ENCODE data around the gene FGF18. TPM values are rescaled to one million over a fixed set of nuclear protein-coding genes. Genes with fewer than 3 reads are reported as not detected.
"Not testable (repeated sequence)": the region's sequence is repeated elsewhere in the genome, so short reads cannot be mapped to it uniquely, and the experiment has no call there.

FGF18 gene
- total and polyA plus RNA-seq, 5 donors, result 1.2 to 4.3 (median 1.6) TPM

DNA sequence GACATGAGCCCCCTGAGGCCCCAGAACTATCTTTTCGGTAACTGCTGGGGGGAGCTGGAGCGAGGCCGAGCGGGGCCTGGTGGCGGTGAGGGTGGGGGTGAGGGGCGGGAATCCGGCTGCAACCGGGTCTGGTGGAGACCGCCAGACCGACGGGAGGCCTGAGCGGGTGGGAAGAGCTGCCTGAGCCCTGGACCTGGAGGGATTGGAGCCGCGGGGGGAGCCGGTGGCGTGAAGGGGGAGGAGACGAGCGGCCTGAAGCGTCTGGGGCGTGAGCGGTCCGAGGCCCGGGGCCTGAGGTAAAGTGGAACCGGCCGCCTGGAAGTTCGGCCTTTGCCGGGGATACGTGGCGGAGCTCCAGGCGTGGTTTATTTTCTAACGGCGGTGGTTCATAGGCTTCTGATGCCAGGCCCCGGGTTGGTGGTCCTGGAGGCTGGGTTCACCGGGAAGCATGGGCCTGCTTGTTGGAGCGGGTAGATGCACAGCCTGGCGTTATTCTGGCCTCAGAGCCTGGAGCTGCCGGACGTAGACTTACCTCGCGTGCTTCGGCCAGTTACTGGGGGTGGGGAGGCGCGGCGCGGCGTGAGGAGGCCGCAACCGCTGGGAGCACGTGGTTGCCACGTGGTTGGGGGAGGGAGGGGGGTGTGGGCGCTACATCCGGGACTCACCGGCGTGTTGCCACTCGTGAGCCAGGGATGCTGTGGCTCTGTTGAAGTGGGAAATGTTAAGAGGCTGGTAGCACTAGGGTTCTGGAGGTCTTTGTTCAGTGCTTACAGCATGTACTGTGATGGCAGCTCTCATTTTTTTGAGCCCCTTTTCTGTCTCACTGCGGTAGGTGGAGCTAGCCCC lies 31.3 kb upstream of the FGF18 start:
- intact Hi-C loops (cut with DNase I), result no loop called here
- DNase-seq, result peak; percentile 79 to 91 (median 90)
- peak overlapping the region; percentile 89 for H3K4me3 ChIP-seq (ENCODE audit: low read length)
- H3K4me1 ChIP-seq (ENCODE audit: control insufficient read depth, insufficient read depth, low read length), result peaks cover 4% of the 10 kb centered on the region
- no peaks in the 10 kb centered on the region for H3K27me3 ChIP-seq (ENCODE audit: control insufficient read depth, insufficient read depth)
- peak; percentile 59 to 73 for ATAC-seq
- under 1% methylated on average over 56 of the region's 56 CpGs for WGBS
- H3K9me3 ChIP-seq (ENCODE audit: control insufficient read depth, low read length), result no peaks in the 10 kb centered on the region
- H3K27ac ChIP-seq (ENCODE audit: low read length), result peak overlapping the region; percentile 77

- Histone ChIP-seq H3K9me3 (ENCODE audit: control insufficient read depth, low read length) (no peaks in the 10 kb centered on the region), H3K27ac (ENCODE audit: low read length) (no peak overlapping the region), H3K4me3 (ENCODE audit: low read length) (peak overlapping the region; percentile 89), H3K4me1 (ENCODE audit: control insufficient read depth, insufficient read depth, low read length) (peaks cover 4% of the 10 kb centered on the region), H3K27me3 (ENCODE audit: control insufficient read depth, insufficient read depth) (no peaks in the 10 kb centered on the region)
- intact Hi-C loops (cut with DNase I), result no loop called here
- DNase-seq, result no peak
- 3% methylated on average over 14 of the region's 14 CpGs for WGBS
- ATAC-seq, result no peak
These were observed 30.7 kb upstream of the FGF18 start for GRCh38 chr5:171388816-171389168.

DNA sequence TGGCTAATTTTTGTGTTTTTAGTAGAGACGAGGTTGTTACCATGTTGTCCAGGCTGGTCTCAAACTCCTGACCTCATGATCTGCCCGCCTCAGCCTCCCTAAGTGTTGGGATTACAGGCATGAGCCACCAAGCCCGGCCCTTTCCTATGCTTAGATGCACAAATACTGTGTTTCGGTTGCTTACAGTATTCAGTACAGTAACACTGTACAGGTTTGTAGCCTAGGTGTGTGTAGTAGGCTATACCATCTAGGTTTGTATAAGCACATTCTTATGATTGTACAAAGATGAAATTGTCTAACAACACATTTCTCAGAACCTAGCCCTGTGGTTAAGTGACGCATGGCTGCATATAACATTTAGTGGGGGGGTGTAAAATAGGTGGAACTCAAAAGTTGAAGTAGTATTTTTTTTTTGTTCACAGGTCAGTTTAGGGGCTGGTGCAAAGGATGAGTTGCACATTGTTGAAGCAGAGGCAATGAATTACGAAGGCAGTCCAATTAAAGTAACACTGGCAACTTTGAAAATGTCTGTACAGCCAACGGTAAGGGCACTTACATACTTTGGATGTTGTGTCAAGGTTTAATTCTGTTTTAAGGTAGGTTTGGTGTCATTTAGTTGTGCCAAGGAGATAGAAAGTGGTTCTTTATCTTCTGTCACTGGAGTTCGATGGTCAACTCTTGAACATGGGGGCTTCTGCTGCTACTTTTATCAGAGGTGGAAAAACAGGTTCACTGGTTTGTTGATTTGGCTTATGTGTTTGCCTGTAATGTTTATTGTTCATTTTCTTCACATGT lies 28.4 kb upstream of the FGF18 start:
- intact Hi-C loops (cut with DNase I), result no loop called here
- 66% methylated on average over 8 of the region's 8 CpGs for WGBS
- Histone ChIP-seq H3K9me3 (ENCODE audit: control insufficient read depth, low read length) (no peaks in the 10 kb centered on the region), H3K4me1 (ENCODE audit: control insufficient read depth, insufficient read depth, low read length) (peaks cover 4% of the 10 kb centered on the region), H3K27me3 (ENCODE audit: control insufficient read depth, insufficient read depth) (no peaks in the 10 kb centered on the region), H3K4me3 (ENCODE audit: low read length) (no peak overlapping the region), H3K27ac (ENCODE audit: low read length) (no peak overlapping the region)
- DNase-seq, result no peak
- no peak for ATAC-seq

GRCh38 chr5:171391996-171392577 lies 27.4 kb upstream of the FGF18 start:
- no peak overlapping the region for H3K27ac ChIP-seq (ENCODE audit: low read length)
- no peak for DNase-seq
- no peaks in the 10 kb centered on the region for H3K9me3 ChIP-seq (ENCODE audit: control insufficient read depth, low read length)
- H3K4me3 ChIP-seq (ENCODE audit: low read length), result no peak overlapping the region
- no peaks in the 10 kb centered on the region for H3K27me3 ChIP-seq (ENCODE audit: control insufficient read depth, insufficient read depth)
- WGBS, result 81% methylated on average over 14 of the region's 14 CpGs
- ATAC-seq, result no peak
- intact Hi-C loops (cut with DNase I), result no loop called here
- H3K4me1 ChIP-seq (ENCODE audit: control insufficient read depth, insufficient read depth, low read length), result peaks cover 4% of the 10 kb centered on the region

GRCh38 chr5:171392585-171393159 lies 26.8 kb upstream of the FGF18 start:
- Histone ChIP-seq H3K9me3 (ENCODE audit: control insufficient read depth, low read length) (no peaks in the 10 kb centered on the region), H3K4me1 (ENCODE audit: control insufficient read depth, insufficient read depth, low read length) (peaks cover 4% of the 10 kb centered on the region), H3K27ac (ENCODE audit: low read length) (no peak overlapping the region), H3K4me3 (ENCODE audit: low read length) (no peak overlapping the region), H3K27me3 (ENCODE audit: control insufficient read depth, insufficient read depth) (no peaks in the 10 kb centered on the region)
- DNase-seq, result no peak
- no peak for ATAC-seq
- 92% methylated on average over 4 of the region's 4 CpGs for WGBS
- intact Hi-C loops (cut with DNase I), result no loop called here

DNA sequence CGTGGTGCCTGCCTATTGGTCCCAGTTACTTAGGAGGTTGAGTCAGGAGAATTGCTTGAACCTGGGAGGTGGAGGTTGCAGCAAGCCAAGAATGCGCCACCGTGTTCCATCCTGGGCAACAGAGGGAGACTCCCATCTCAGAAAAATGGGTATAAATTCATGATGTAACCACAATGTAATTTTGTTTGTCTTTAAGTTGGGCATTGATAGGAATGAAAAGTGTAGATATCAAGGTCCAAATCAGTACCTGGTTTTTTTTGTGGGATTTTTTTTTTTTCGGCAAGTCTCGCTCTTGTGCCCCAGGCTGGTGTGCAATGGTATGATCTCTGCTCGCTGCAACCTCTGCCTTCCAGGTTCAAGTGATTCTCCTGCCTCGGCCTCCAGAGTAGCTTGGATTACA lies 24.4 kb upstream of the FGF18 start:
- H3K9me3 ChIP-seq (ENCODE audit: control insufficient read depth, low read length), result no peaks in the 10 kb centered on the region
- H3K4me1 ChIP-seq (ENCODE audit: control insufficient read depth, insufficient read depth, low read length), result peaks cover 4% of the 10 kb centered on the region
- DNase-seq, result no peak
- ATAC-seq, result no peak
- no peaks in the 10 kb centered on the region for H3K27me3 ChIP-seq (ENCODE audit: control insufficient read depth, insufficient read depth)
- H3K4me3 ChIP-seq (ENCODE audit: low read length), result no peak overlapping the region
- 96% methylated on average over 7 of the region's 7 CpGs for WGBS
- no peak overlapping the region for H3K27ac ChIP-seq (ENCODE audit: low read length)
- intact Hi-C loops (cut with DNase I), result no loop called here

DNA sequence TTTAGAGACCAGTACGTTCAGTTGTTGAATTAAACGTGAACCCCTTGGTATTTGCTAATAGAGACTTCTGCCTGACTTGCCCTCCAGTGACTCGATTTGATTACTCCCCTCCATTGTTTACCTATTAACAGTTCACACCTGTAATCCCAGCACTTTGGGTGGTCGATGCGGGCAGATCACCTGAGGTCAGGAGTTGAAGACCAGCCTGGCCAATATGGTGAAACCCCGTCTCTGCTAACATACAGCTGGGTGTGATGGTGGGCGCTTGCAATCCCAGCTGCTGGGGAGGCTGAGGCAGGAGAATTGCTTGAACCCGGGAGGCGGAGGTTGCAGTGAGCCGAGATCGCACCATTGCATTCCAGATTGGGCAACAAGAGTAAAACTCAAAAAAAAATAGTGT lies 22.9 kb upstream of the FGF18 start:
- H3K27ac ChIP-seq (ENCODE audit: low read length); intact Hi-C loops (cut with DNase I); DNase-seq; H3K27me3 ChIP-seq (ENCODE audit: control insufficient read depth, insufficient read depth); H3K4me1 ChIP-seq (ENCODE audit: control insufficient read depth, insufficient read depth, low read length); H3K9me3 ChIP-seq (ENCODE audit: control insufficient read depth, low read length); H3K4me3 ChIP-seq (ENCODE audit: low read length); ATAC-seq: not testable (repeated sequence)
- WGBS, result 88% methylated on average over 11 of the region's 11 CpGs

DNA sequence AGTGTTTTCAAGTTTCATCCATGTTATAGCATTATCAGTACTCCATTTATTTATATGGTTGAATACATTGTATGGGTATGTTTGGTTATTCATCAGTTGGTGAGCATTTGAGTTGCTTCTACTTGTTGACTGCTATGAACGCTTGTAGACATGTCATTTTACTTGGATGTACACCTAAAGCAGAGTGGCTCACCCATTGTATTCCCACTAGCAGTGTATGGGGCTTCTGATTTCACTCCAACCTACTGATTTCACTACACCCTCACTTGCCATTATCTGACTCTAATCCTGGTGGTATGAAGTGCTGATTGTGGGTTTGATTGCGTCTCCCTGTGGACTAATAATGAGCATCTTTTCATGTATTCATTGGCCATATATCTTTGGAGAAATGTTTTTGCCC lies 22.3 kb upstream of the FGF18 start:
- 89% methylated on average over 2 of the region's 2 CpGs for WGBS
- H3K9me3 ChIP-seq (ENCODE audit: control insufficient read depth, low read length), result no peaks in the 10 kb centered on the region
- no peaks in the 10 kb centered on the region for H3K4me1 ChIP-seq (ENCODE audit: control insufficient read depth, insufficient read depth, low read length)
- no peaks in the 10 kb centered on the region for H3K27me3 ChIP-seq (ENCODE audit: control insufficient read depth, insufficient read depth)
- ATAC-seq, result no peak
- intact Hi-C loops (cut with DNase I), result no loop called here
- H3K4me3 ChIP-seq (ENCODE audit: low read length), result no peak overlapping the region
- H3K27ac ChIP-seq (ENCODE audit: low read length), result no peak overlapping the region
- DNase-seq, result no peak

DNA sequence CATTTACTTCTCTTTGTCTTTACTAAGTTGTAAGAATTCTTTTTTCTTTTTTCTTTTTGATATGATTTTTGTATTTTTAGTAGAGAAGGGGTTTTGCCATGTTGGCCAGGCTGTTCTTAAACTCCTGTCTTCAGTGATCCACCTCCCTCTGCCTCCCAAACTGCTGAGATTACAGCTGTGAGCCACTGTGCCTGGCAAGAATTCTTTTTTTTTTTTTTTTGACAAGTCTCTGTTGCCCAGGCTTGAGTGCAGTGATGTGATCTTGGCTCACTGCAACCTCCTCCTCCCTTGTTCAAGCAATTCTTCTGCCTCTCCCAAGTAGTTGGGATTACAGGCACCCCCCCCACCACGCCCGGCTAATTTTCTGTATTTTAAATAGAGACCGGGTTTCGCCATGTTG lies 21.8 kb upstream of the FGF18 start:
- WGBS, result 93% methylated on average over 4 of the region's 4 CpGs
- no peak overlapping the region for H3K27ac ChIP-seq (ENCODE audit: low read length)
- no peak for DNase-seq
- H3K27me3 ChIP-seq (ENCODE audit: control insufficient read depth, insufficient read depth), result no peaks in the 10 kb centered on the region
- H3K4me1 ChIP-seq (ENCODE audit: control insufficient read depth, insufficient read depth, low read length), result no peaks in the 10 kb centered on the region
- ATAC-seq, result no peak
- intact Hi-C loops (cut with DNase I), result no loop called here
- no peaks in the 10 kb centered on the region for H3K9me3 ChIP-seq (ENCODE audit: control insufficient read depth, low read length)
- H3K4me3 ChIP-seq (ENCODE audit: low read length), result no peak overlapping the region

DNA sequence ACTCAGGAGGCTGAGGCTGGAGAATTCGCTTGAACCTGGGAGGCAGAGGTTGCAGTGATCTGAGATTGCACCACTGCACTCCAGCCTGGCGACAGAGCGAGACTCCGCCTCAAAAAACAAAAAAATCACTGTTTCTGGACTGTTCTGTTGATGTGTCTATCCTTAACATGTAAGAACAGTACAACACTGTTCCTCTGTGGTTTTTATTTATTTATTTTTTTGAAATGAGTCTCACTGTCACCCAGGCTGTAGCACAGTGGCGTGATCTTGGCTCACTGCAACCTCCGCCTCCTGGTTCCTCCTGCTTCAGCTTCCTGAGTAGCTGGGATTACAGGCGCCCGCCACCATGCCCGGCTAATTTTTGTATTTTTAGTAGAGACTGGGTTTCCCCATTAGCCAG lies 20.8 kb upstream of the FGF18 start:
- ATAC-seq, result peak in 1 of 2 donors; percentile 25
- WGBS, result 90% methylated on average over 9 of the region's 9 CpGs
- H3K4me1 ChIP-seq (ENCODE audit: control insufficient read depth, insufficient read depth, low read length); H3K9me3 ChIP-seq (ENCODE audit: control insufficient read depth, low read length); H3K27me3 ChIP-seq (ENCODE audit: control insufficient read depth, insufficient read depth); H3K4me3 ChIP-seq (ENCODE audit: low read length); DNase-seq; intact Hi-C loops (cut with DNase I); H3K27ac ChIP-seq (ENCODE audit: low read length): not testable (repeated sequence)

DNA sequence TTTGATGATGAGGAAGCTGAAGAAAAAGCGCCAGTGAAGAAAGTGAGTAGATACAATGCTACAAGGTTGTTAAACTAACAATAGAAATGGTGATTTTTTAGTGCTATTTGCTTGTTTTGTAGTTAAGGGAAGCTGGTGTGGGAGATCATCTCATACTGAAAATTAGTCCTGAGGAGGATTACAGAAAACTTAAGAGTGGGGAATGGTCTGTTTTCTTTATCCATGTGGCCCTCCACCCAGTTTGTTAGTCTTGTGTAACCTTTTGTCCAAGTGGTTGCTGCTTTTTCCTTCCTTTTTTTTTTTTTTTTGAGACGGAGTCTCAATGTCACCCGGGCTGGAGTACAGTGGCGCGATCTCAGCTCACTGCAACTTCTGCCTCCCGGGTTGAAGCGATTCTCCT lies 19.3 kb upstream of the FGF18 start:
- 87% methylated on average over 7 of the region's 7 CpGs for WGBS
- no peak overlapping the region for H3K4me3 ChIP-seq (ENCODE audit: low read length)
- no peaks in the 10 kb centered on the region for H3K27me3 ChIP-seq (ENCODE audit: control insufficient read depth, insufficient read depth)
- ATAC-seq (no peak), DNase-seq (no peak)
- H3K27ac ChIP-seq (ENCODE audit: low read length), result no peak overlapping the region
- H3K9me3 ChIP-seq (ENCODE audit: control insufficient read depth, low read length), result no peaks in the 10 kb centered on the region
- intact Hi-C loops (cut with DNase I), result no loop called here
- no peaks in the 10 kb centered on the region for H3K4me1 ChIP-seq (ENCODE audit: control insufficient read depth, insufficient read depth, low read length)

All from right cardiac atrium (tissue), 5 donors.